ENCODE data around the gene DCUN1D2. TPM values are rescaled to one million over a fixed set of nuclear protein-coding genes. Genes with fewer than 3 reads are reported as not detected.

Gene DCUN1D2
- total RNA-seq, 6 experiments from 2014 or later: 6.1 to 11.7 (median 9.3) TPM

DNA sequence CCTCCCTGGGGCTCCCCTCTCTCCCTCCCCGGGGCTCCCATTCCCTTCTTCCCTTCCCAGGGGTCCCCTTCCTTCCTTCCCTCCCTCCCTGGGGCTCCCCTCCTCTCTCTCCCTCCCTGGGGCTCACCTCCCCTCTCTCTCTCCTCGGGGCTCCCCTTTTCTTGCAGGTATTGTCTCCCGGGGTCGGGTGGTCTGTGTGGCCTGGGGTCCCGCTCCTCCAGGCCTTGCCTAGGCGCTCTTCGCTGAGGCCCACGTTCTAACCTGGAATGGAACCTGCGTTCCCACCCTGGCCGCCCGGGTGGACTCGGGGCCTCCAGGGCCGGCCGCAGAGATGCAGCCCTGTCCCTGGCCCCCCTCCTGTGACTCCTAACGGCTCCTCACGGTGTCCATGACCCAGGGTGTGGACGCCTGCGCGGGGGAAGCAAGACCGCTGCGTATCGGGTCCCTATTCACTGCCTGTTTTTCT, 940 bp upstream of the DCUN1D2 start:
- peaks cover 0 to 47% (median 5%) of the 10 kb centered on the region in 4 donors for H3K4me1 ChIP-seq
- peak overlapping the region in 2 of 3 donors; percentile 68 to 75 for H3K27ac ChIP-seq
- intact Hi-C loops (cut with DNase I): no loop called here

DNA sequence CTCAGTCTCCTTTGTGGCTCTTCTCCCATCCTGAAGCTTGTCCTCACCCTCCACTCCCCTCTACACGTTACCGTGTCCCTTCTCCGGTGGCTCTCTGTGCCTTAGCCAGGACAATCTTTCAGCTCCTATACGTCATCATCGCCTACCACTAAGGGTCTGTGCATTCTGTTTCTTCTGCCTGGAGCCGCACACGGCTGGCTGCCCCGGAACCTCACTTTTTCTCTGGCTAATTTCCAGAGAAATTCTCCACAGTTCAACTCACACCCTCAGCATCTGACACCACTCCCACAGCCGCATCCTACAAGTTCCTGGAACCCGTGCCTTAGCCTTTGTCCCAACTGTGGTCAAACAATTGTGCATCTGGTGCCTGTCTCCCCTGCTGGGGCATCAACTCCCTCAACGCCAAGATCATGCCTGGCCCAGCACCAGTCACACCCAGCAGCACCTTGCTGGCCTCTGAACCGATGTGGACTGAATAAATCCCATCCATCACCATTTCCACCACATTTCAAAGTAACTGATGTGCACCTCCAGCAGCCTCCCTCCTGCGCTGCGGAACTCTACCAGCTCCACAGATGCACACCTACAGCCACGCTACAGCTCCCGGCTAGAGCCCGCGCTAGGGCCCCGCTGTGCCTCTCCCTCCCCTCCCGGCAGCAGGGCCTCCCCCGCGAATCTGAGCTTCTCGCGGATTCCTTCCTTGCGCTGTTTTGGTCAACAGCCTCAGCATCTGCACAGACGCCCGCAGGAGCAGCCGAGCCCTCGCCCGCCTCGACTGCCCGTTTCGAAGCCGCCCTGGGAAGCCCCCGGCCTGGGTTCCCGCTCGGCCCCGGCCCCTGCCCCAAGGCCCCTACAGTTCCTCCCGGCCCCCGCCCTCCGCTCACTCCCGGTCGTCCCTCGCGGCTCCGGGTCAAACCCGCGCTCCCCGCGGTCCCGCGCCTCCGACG, 689 bp downstream of the DCUN1D2 start:
- no peaks in the 10 kb centered on the region for H3K27me3 ChIP-seq
- H3K4me3 ChIP-seq: peak overlapping the region; percentile 87 to 97 (median 92)
- TF ChIP-seq, protein P1, sequence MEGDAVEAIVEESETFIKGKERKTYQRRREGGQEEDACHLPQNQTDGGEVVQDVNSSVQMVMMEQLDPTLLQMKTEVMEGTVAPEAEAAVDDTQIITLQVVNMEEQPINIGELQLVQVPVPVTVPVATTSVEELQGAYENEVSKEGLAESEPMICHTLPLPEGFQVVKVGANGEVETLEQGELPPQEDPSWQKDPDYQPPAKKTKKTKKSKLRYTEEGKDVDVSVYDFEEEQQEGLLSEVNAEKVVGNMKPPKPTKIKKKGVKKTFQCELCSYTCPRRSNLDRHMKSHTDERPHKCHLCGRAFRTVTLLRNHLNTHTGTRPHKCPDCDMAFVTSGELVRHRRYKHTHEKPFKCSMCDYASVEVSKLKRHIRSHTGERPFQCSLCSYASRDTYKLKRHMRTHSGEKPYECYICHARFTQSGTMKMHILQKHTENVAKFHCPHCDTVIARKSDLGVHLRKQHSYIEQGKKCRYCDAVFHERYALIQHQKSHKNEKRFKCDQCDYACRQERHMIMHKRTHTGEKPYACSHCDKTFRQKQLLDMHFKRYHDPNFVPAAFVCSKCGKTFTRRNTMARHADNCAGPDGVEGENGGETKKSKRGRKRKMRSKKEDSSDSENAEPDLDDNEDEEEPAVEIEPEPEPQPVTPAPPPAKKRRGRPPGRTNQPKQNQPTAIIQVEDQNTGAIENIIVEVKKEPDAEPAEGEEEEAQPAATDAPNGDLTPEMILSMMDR (IDR thresholded peaks at IDR 0.05): no peak
- TF ChIP-seq POLR2A (IDR thresholded peaks at IDR 0.05): no peak
- peak; percentile 1 to 16 (median 1) for ATAC-seq
- peak overlapping the region; percentile 41 to 75 (median 65) for H3K27ac ChIP-seq
- intact Hi-C loops (cut with DNase I): no loop called here
- H3K36me3 ChIP-seq: no peaks in the 10 kb centered on the region
- H3K4me1 ChIP-seq: peaks cover 0 to 47% (median 5%) of the 10 kb centered on the region in 4 donors
- WGBS (ENCODE audit: insufficient coverage, low coverage, low lambda C conversion rate, missing lambda C conversion rate): 13% methylated on average over 18 of the region's 54 CpGs
- peak in 2 of 3 donors; percentile 58 to 59 for DNase-seq
- no peaks in the 10 kb centered on the region for H3K9me3 ChIP-seq

More for the DNA sequence above, 940 bp upstream of the DCUN1D2 start:
- Histone ChIP-seq H3K4me3 (peak overlapping the region; percentile 87 to 97 (median 92)), H3K27me3 (no peaks in the 10 kb centered on the region), H3K36me3 (no peaks in the 10 kb centered on the region), H3K9me3 (no peaks in the 10 kb centered on the region)
- ATAC-seq (peak in 1 of 4 donors; percentile 4), DNase-seq (peak in 1 of 3 donors; percentile 41)
- TF ChIP-seq POLR2A (IDR thresholded peaks at IDR 0.05): no peak
- TF ChIP-seq, protein P1 (IDR thresholded peaks at IDR 0.05): no peak
- WGBS (ENCODE audit: insufficient coverage, low coverage, low lambda C conversion rate, missing lambda C conversion rate): 9% methylated on average over 16 of the region's 22 CpGs

- Histone ChIP-seq H3K27me3 (no peaks in the 10 kb centered on the region), H3K36me3 (no peaks in the 10 kb centered on the region), H3K27ac (no peak overlapping the region), H3K9me3 (no peaks in the 10 kb centered on the region), H3K4me3 (no peak overlapping the region), H3K4me1 (peaks cover 0 to 47% (median 5%) of the 10 kb centered on the region in 4 donors)
- TF ChIP-seq, protein P1 (IDR thresholded peaks at IDR 0.05): no peak
- TF ChIP-seq POLR2A (IDR thresholded peaks at IDR 0.05): no peak
- intact Hi-C loops (cut with DNase I): no loop called here
- ATAC-seq (no peak), DNase-seq (no peak)
- 39% methylated on average over 8 of the region's 8 CpGs for WGBS (ENCODE audit: insufficient coverage, low coverage, low lambda C conversion rate, missing lambda C conversion rate)
These were observed 1.4 kb downstream of the DCUN1D2 start for GRCh38 chr13:113489171-113489548.

GRCh38 chr13:113488283-113488682, 2.2 kb downstream of the DCUN1D2 start:
- no peak overlapping the region for H3K4me3 ChIP-seq
- H3K27ac ChIP-seq: peak overlapping the region in 1 of 3 donors; percentile 4
- WGBS (ENCODE audit: insufficient coverage, low coverage, low lambda C conversion rate, missing lambda C conversion rate): 55% methylated on average over 3 of the region's 3 CpGs
- TF ChIP-seq, protein P1 (IDR thresholded peaks at IDR 0.05): no peak
- no peak for TF ChIP-seq POLR2A (IDR thresholded peaks at IDR 0.05)
- no peaks in the 10 kb centered on the region for H3K9me3 ChIP-seq
- peaks cover 0 to 42% (median 5%) of the 10 kb centered on the region in 4 donors for H3K4me1 ChIP-seq
- H3K27me3 ChIP-seq: no peaks in the 10 kb centered on the region
- ATAC-seq: no peak
- intact Hi-C loops (cut with DNase I): no loop called here
- no peaks in the 10 kb centered on the region for H3K36me3 ChIP-seq
- DNase-seq: no peak

Measured in right lobe of liver (tissue), 6 donors.